Kidney (tissue), 14 donors: ENCODE measurements around the gene OSCAR. TPM values are rescaled to one million over a fixed set of nuclear protein-coding genes. Genes with fewer than 3 reads are reported as not detected.

Experiments used
- DNase-seq, 5 donors: peaks; one replicate each; pipeline ENCODE4 v3.0.0-alpha.2; 2013 to 2020
- FAIRE-seq: peaks from 2 replicates; lab custom pipeline; 2012; peaks lifted over from hg19 to GRCh38; lab: Jason Lieb, UNC
- H3K27ac ChIP-seq, 2 donors: one replicate each; pipeline ENCODE4 v1.7.0; 2013; ENCODE audit warnings: low read depth in 2 of 2, low read length in 2 of 2, inconsistent platforms in 1 of 2
- H3K27me3 ChIP-seq: one replicate; pipeline ENCODE4 v1.7.1; 2013; ENCODE audit warnings: low read length, inconsistent platforms; ENCODE audit not compliant: control insufficient read depth, insufficient read depth
- H3K36me3 ChIP-seq, 3 donors: one replicate each; pipeline versions ENCODE4 v1.7.0 to v1.7.1; 2013; ENCODE audit warnings: low read length in 3 of 3, control low read depth in 1 of 3, inconsistent platforms in 1 of 3; ENCODE audit not compliant: insufficient read depth in 3 of 3, control insufficient read depth in 2 of 3
- H3K4me1 ChIP-seq, 3 donors: one replicate each; pipeline versions ENCODE4 v1.7.0 to v1.7.1; 2013; ENCODE audit warnings: low read length in 3 of 3, inconsistent platforms in 1 of 3, low read depth in 1 of 3; ENCODE audit not compliant: control insufficient read depth in 2 of 3, insufficient read depth in 2 of 3
- H3K4me3 ChIP-seq, 3 donors: one replicate each; pipeline versions ENCODE4 v1.7.0 to v1.8.1; 2013; ENCODE audit warnings: low read length in 3 of 3, control low read depth in 1 of 3, inconsistent platforms in 1 of 3
- H3K9ac ChIP-seq, 3 donors: one replicate each; pipeline versions ENCODE4 v1.7.0 to v1.7.1; 2013; ENCODE audit warnings: low read length in 3 of 3, control low read depth in 1 of 3, inconsistent platforms in 1 of 3
- H3K9me3 ChIP-seq, 3 donors: one replicate each; pipeline versions ENCODE4 v1.7.0 to v1.7.1; 2013; ENCODE audit warnings: low read length in 3 of 3, control low read depth in 1 of 3, inconsistent platforms in 1 of 3; ENCODE audit not compliant: control insufficient read depth in 2 of 3, insufficient read depth in 1 of 3
- intact Hi-C: fragments of 100-400 bp; cut with DNase I; formaldehyde crosslinking; loops from one replicate; pipeline ENCODE4 v1.11.1; 2022
- polyA plus RNA-seq: library from polyadenylated mRNA; stranded (reverse); fragments of 350-450 nt; fragmentation: Illumina TruSeq; extraction: RNeasy Lipid Tissue Mini Kit (QIAGEN cat#74804); gene quantifications from one replicate; pipeline ENCODE4 v1.2.3, GENCODE V29; 2014; ENCODE audit warnings: low read depth, low replicate concordance; ENCODE audit not compliant: insufficient read depth
- total RNA-seq: library from RNA; stranded (reverse); fragmentation: NEBNext Ultra II Directional; extraction: Animal tissue kit (Norgen Biotek cat#: 25700); gene quantifications from one replicate; pipeline ENCODE4 v1.2.1, GENCODE V29; 2021
- TF ChIP-seq, protein P1 (sequence below): IDR thresholded peaks from 3 replicates; pipeline ENCODE4 v1.5.1; 2012; ENCODE audit warnings: mild to moderate bottlenecking, moderate library complexity, borderline replicate concordance; ENCODE audit not compliant: insufficient read depth; ENCODE audit errors: extremely low read depth
- donor health status: control.
- donor health status: control.
- donor health status: control.
- donor health status: control.
- donor health status: control.
- donor health status: DM: yes; HTN: yes; CAD: no.
- donor health status: Normal renal cell carcinoma (clear cell type).

OSCAR gene
- total and polyA plus RNA-seq, 2 donors from 2014 or later = 0.77 to 5.1 TPM

DNA sequence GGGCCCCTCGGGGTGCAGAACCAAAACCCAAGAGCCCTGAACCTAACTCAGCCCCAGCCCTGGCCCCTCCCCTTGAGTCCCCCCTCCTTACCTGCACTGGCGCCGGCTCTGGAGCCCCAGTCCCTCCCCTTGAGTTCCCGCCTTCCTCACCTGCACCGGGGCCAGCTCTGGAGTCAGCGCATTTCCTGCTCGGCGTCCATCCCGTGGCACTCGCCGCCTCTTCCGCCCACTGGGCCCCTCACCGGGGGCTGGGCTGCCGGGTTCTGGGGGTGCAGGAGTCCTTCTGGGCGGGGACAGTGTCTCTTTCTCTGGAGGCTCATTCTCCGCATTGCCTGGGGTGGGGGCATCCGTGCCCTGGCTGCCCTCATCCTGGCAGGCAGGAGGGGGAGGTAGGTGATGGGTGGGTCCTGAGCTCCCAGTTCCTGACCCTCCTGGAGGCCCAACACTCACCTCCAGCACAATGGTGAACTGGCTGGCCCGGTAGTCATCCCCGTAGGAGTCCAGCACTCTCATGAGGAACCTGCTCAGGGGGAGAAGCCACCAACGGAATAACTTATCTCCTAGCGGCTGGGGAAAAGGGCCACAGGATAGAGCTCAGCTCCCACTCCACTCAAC lies 7.4 kb upstream of the OSCAR start:
- Histone ChIP-seq H3K9ac (no peak overlapping the region), H3K9me3 (no peaks in the 10 kb centered on the region), H3K27me3 (no peaks in the 10 kb centered on the region), H3K27ac (no peak overlapping the region), H3K36me3 (peaks cover 0 to 12% (median 12%) of the 10 kb centered on the region in 3 donors), H3K4me1 (peaks cover 0 to 3% (median 0%) of the 10 kb centered on the region in 3 donors), H3K4me3 (no peak overlapping the region)
- intact Hi-C loops = no loop called here
- DNase-seq = peak in 1 of 5 donors; percentile 61
- TF ChIP-seq, protein P1, sequence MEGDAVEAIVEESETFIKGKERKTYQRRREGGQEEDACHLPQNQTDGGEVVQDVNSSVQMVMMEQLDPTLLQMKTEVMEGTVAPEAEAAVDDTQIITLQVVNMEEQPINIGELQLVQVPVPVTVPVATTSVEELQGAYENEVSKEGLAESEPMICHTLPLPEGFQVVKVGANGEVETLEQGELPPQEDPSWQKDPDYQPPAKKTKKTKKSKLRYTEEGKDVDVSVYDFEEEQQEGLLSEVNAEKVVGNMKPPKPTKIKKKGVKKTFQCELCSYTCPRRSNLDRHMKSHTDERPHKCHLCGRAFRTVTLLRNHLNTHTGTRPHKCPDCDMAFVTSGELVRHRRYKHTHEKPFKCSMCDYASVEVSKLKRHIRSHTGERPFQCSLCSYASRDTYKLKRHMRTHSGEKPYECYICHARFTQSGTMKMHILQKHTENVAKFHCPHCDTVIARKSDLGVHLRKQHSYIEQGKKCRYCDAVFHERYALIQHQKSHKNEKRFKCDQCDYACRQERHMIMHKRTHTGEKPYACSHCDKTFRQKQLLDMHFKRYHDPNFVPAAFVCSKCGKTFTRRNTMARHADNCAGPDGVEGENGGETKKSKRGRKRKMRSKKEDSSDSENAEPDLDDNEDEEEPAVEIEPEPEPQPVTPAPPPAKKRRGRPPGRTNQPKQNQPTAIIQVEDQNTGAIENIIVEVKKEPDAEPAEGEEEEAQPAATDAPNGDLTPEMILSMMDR = no peak
- no peak for FAIRE-seq

DNA sequence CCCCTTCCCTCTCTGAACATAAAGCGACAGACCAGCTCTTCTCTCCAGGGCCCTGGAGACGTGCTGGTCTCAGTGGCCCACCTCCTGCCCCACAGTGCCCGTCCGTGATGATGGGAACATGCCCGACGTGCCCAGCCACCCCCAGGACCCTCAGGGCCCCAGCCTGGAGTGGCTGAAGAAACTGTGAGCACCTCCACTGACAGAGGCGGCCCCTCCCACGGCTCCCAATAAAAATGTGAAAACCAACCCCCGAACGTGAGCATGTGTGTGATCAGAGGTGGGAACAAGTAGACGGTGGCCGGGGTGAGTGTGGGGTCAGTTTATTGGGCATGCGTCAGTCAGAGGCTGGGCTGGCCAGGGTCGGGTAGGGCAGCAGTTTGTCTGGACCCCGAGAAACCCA lies 6.1 kb upstream of the OSCAR start:
- TF ChIP-seq, protein P1 = no peak
- H3K27me3 ChIP-seq = no peaks in the 10 kb centered on the region
- H3K36me3 ChIP-seq = peaks cover 0 to 12% (median 12%) of the 10 kb centered on the region in 3 donors
- DNase-seq = peak in 1 of 5 donors; percentile 59
- no peak for FAIRE-seq
- intact Hi-C loops = no loop called here
- H3K4me3 ChIP-seq = no peak overlapping the region
- H3K9me3 ChIP-seq = no peaks in the 10 kb centered on the region
- peaks cover 0 to 5% (median 0%) of the 10 kb centered on the region in 3 donors for H3K4me1 ChIP-seq
- H3K9ac ChIP-seq = no peak overlapping the region
- H3K27ac ChIP-seq = no peak overlapping the region

DNA sequence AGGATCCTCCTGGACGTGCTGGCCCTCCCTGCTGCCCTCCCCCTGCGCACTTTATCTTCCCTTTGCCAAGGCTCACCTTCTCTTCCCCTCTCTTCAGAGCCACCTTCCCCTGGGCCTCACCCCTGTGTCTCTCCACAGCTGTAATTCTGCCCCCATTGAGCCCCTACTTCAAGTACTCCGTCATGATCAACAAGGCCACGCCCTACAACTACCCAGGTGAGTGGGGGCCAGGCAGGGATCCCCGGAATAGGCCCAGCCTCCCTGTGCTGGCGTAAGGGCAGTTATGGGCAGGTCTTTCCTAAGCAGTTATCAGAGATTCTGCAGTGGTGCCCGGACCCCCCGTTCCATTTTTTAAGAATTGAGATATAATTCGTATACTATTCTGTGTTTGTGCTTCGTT lies 5.2 kb upstream of the OSCAR start:
- DNase-seq (peak in 1 of 5 donors; percentile 55), FAIRE-seq (no peak)
- Histone ChIP-seq H3K27me3 (no peaks in the 10 kb centered on the region), H3K4me1 (peaks cover 0 to 5% (median 0%) of the 10 kb centered on the region in 3 donors), H3K27ac (no peak overlapping the region), H3K4me3 (no peak overlapping the region), H3K9ac (no peak overlapping the region), H3K36me3 (peaks cover 0 to 12% (median 10%) of the 10 kb centered on the region in 3 donors), H3K9me3 (no peaks in the 10 kb centered on the region)
- intact Hi-C loops = no loop called here
- TF ChIP-seq, protein P1 = no peak
